K562 (cell line): ENCODE results near the gene FITM1. TPM values are rescaled to one million over a fixed set of nuclear protein-coding genes. Genes with fewer than 3 reads are reported as not detected.

Experiments
- ATAC-seq: fragments of 200-7000 bp; cut with Tn5 transposase; 3 replicates; pipeline ENCODE4 v1.9.1; 2020; ENCODE audit warnings: moderate library complexity
- BruUV-seq: library from RNA; stranded (reverse); fragments of 400-500 nt; replicated peaks from 2 replicates; lab custom pipeline; 2021; lab: Mats Ljungman, UMichigan
- CTCF ChIA-PET: fragments of 300-600 bp; formaldehyde crosslinking; extraction: SDS; loops from one replicate; lab custom pipeline; 2021; ENCODE audit warnings: low intra/inter-chr PET ratio; lab: Yijun Ruan, JAX
- POLR2A ChIA-PET: fragments of 300-600, 350-650 bp; sonication (Branson Sonifier 250); formaldehyde crosslinking; extraction: SDS; loops from one replicate; lab custom pipeline; 2021; ENCODE audit warnings: antibody characterized with exemption, inconsistent platforms; lab: Yijun Ruan, JAX
- DNase-seq, 4 experiments: peaks; one replicate each; pipeline versions ENCODE4 v3.0.0 to v3.0.0-alpha.2; 2011 to 2018; ENCODE audit warnings: low spot score in 3 of 4, mixed read lengths in 3 of 4; ENCODE audit errors: extremely low read depth in 1 of 4
- FAIRE-seq: peaks from 2 replicates; lab custom pipeline; 2011; peaks lifted over from hg19 to GRCh38; lab: Jason Lieb, UNC
- H2AFZ ChIP-seq: 2 replicates; pipeline ENCODE4 v1.6.0; 2011; ENCODE audit warnings: low read depth, low read length, control low read depth, inconsistent platforms
- H3K27ac ChIP-seq: fragments of 200-600 bp; 3 replicates; pipeline ENCODE4 v1.8.0; 2011; ENCODE audit warnings: low read depth, mild to moderate bottlenecking, control low read depth, inconsistent platforms, low read length, moderate library complexity, mixed read lengths; ENCODE audit errors: extremely low read depth
- H3K27me3 ChIP-seq, 2 experiments: fragments of 300-600 bp in 1 of 2; 2 replicates in 1 of 2; 3 replicates in 1 of 2; pipeline versions ENCODE4 v1.6.0 to v1.8.0; 2011; ENCODE audit warnings: inconsistent platforms in 2 of 2, low read length in 2 of 2, mild to moderate bottlenecking in 1 of 2, mixed read lengths in 1 of 2, moderate library complexity in 1 of 2; ENCODE audit not compliant: control insufficient read depth in 2 of 2, insufficient read depth in 2 of 2
- H3K36me3 ChIP-seq: fragments of 300-600 bp; 3 replicates; pipeline ENCODE4 v1.8.0; 2011; ENCODE audit warnings: mild to moderate bottlenecking, low read length, inconsistent platforms; ENCODE audit not compliant: control insufficient read depth, insufficient read depth
- H3K4me1 ChIP-seq, 2 experiments: fragments of 200-600 bp in 1 of 2; replicated peaks in 1 of 2; 2 replicates in 1 of 2; 3 replicates in 1 of 2; pipeline versions ENCODE4 v1.5.1 to v1.8.0; 2011; ENCODE audit warnings: inconsistent platforms in 2 of 2, low read length in 2 of 2, mild to moderate bottlenecking in 1 of 2, mixed read lengths in 1 of 2, moderate library complexity in 1 of 2; ENCODE audit not compliant: control insufficient read depth in 2 of 2, insufficient read depth in 2 of 2
- H3K4me2 ChIP-seq: 2 replicates; pipeline ENCODE4 v1.6.1; 2011; ENCODE audit warnings: low read length, control low read depth, inconsistent platforms, mixed read lengths; ENCODE audit not compliant: insufficient read depth
- H3K4me3 ChIP-seq: fragments of 200-600 bp; sonication (generic), shearing (Covaris generic); 2 replicates; pipeline ENCODE4 v1.5.1; 2016; ENCODE audit warnings: control low read depth, inconsistent platforms
- H3K79me2 ChIP-seq: fragments of 200-600 bp; 3 replicates; pipeline ENCODE4 v1.8.0; 2011; ENCODE audit warnings: low read length, inconsistent platforms; ENCODE audit not compliant: control insufficient read depth, insufficient read depth
- H3K9ac ChIP-seq, 2 experiments: 2 replicates each; pipeline versions ENCODE4 v1.6.0 to v1.6.1; 2011; ENCODE audit warnings: low read depth in 2 of 2, low read length in 2 of 2, control low read depth in 1 of 2, inconsistent platforms in 1 of 2, mild to moderate bottlenecking in 1 of 2, mixed read lengths in 1 of 2; ENCODE audit not compliant: insufficient read depth in 1 of 2
- H3K9me1 ChIP-seq: one replicate; pipeline ENCODE4 v1.6.0; 2011; ENCODE audit warnings: inconsistent platforms, mild to moderate bottlenecking, low read length, moderate library complexity; ENCODE audit not compliant: control insufficient read depth, insufficient read depth
- H3K9me3 ChIP-seq: replicated peaks from 2 replicates; pipeline ENCODE4 v1.5.1; 2011; ENCODE audit warnings: low read depth, low read length, inconsistent platforms; ENCODE audit not compliant: control insufficient read depth, insufficient read depth
- H4K20me1 ChIP-seq: replicated peaks from 2 replicates; pipeline ENCODE4 v1.6.1; 2011; ENCODE audit warnings: low read length, inconsistent platforms, mixed read lengths; ENCODE audit not compliant: control insufficient read depth, insufficient read depth
- FOXP1 ChIP-seq: sonication (generic); formaldehyde crosslinking; IDR thresholded peaks from 2 replicates; pipeline ENCODE4 v1.8.0; 2022; ENCODE audit warnings: mild to moderate bottlenecking, missing genetic modification reagents
- RBM15 ChIP-seq: fragments of 200-400 bp; formaldehyde crosslinking; IDR thresholded peaks from 2 replicates; pipeline ENCODE4 v1.6.1; 2018; ENCODE audit warnings: mild to moderate bottlenecking, low read length, moderate library complexity; ENCODE audit not compliant: insufficient read depth
- SMARCE1 ChIP-seq: fragments of 450-650 bp; IDR thresholded peaks from 2 replicates; pipeline ENCODE4 v1.7.1; 2016; ENCODE audit warnings: mild to moderate bottlenecking
- ZKSCAN3 ChIP-seq: fragments of 250-450 bp; sonication (Bioruptor Pico); IDR thresholded peaks from 2 replicates; pipeline ENCODE4 v1.4.0; 2020
- WGBS: fragments of 100-300 bp; shearing (Covaris generic); methylation state at CpG from one replicate; pipeline ENCODE4 v1.1.6; 2016; ENCODE audit warnings: low coverage, mixed read lengths; ENCODE audit not compliant: insufficient coverage; ENCODE audit errors: missing lambda C conversion rate; 5-methylcytosine and 5-hydroxymethylcytosine counted together
- in situ Hi-C: fragments of 300-500 bp; cut with MboI; formaldehyde crosslinking; loops from 4 replicates; pipeline ENCODE4 v1.15.0; 2018; ENCODE audit warnings: inconsistent platforms, mixed read lengths
- intact Hi-C: fragments of 100-400 bp; cut with micrococcal nuclease; formaldehyde crosslinking; loops from 2 replicates; pipeline ENCODE4 v1.14.2; 2022
- polyA plus RNA-seq, 8 experiments: library from polyadenylated mRNA; depleted of rRNA in 4 of 8; stranded (reverse) in 5 of 8; unstranded in 3 of 8; fragments of >200 nt; fragmentation: Nextera tagmentation in 2 of 8; fragmentation: Illumina TruSeq in 1 of 8; extraction: Ambion mirVana in 2 of 8; extraction: Trizol in 1 of 8; gene quantifications; 2 replicates each; pipeline versions ENCODE4 v1.2.1 to v1.2.3, GENCODE V29; 2011 to 2014; ENCODE audit warnings: inconsistent platforms in 1 of 8, missing spikeins in 1 of 8
- total RNA-seq, 7 experiments: library from RNA; depleted of rRNA in 6 of 7; stranded (reverse); fragments of >200 nt in 6 of 7; fragmentation: Illumina TruSeq in 2 of 7; extraction: Trizol in 2 of 7; gene quantifications; 2 replicates each; pipeline versions ENCODE4 v1.2.1 to v1.2.3, GENCODE V29; 2011 to 2021; ENCODE audit warnings: low replicate concordance in 1 of 7
- TF ChIP-seq, protein P1 (sequence below), 2 experiments: fragments of 200-800 bp in 1 of 2; sonication (Bioruptor generic) in 1 of 2; sonication (generic) in 1 of 2; formaldehyde crosslinking in 1 of 2; IDR thresholded peaks in 1 of 2; conservative IDR thresholded peaks in 1 of 2; 2 replicates each; pipeline versions ENCODE4 v1.5.0 to v1.6.1; 2016 to 2020; ENCODE audit warnings: missing compliant biosample characterization in 1 of 2, missing genetic modification characterization in 1 of 2, missing genetic modification reagents in 1 of 2

FITM1 gene
- total and polyA plus RNA-seq, 9 of the 15 experiments (the other 6 are each of a cell fraction or from before 2014, with no cell fraction given): 0.09 to 0.20 TPM; not detected in 7

DNA sequence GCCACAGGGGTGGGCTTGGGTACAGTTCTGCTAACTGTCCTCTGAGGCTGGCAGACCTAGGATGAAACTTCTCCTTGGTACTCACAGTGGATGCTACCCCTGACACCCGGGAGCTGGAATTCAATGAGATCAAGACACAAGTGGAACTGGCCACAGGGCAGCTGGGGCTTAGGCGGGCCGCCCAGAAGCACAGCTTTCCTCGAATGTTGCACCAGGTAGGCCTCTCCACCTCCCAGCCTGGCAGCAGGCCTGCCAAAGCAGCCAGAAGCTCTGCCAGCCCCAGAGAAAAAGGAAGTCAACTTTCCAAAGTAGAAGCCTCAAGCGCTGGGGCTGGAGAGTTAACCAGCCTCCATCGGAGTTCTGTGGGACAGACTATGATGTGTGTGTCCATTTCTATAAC lies 13.3 kb upstream of the FITM1 start:
- no peaks in the 10 kb centered on the region for H4K20me1 ChIP-seq
- peaks cover 52% of the 10 kb centered on the region; the same call in 2 of the 3 replicates for H3K36me3 ChIP-seq
- ATAC-seq: no peak
- H3K9ac ChIP-seq: peak overlapping the region in 1 of 2 experiments; percentile 3; a peak in 1 of 4 replicates
- WGBS: 84% methylated on average over 3 of the region's 6 CpGs
- H3K4me3 ChIP-seq: no peak overlapping the region
- no TSS peak for BruUV-seq
- ChIA-PET CTCF (no interaction called here), POLR2A (interaction anchor here (5.0 kb wide), 1 partner anchor 9 kb away, joined by 38 read pairs; no protein-coding TSS in a partner anchor)
- H2AFZ ChIP-seq: no peak overlapping the region
- FAIRE-seq: no peak
- no peaks in the 10 kb centered on the region for H3K9me3 ChIP-seq
- no peak for DNase-seq
- H3K4me2 ChIP-seq: no peak overlapping the region; the same call in 1 of the 2 replicates
- intact Hi-C loops (no loop called here), in situ Hi-C loops (no loop called here)
- H3K4me1 ChIP-seq: peaks cover 10% of the 10 kb centered on the region in 2 experiments; a peak in 4 of 5 replicates
- TF ChIP-seq ZKSCAN3 (CRISPR knock-in tag) (no peak), FOXP1 (CRISPR knock-in tag) (no peak), RBM15 (no peak), SMARCE1 (no peak)
- TF ChIP-seq, protein P1, sequence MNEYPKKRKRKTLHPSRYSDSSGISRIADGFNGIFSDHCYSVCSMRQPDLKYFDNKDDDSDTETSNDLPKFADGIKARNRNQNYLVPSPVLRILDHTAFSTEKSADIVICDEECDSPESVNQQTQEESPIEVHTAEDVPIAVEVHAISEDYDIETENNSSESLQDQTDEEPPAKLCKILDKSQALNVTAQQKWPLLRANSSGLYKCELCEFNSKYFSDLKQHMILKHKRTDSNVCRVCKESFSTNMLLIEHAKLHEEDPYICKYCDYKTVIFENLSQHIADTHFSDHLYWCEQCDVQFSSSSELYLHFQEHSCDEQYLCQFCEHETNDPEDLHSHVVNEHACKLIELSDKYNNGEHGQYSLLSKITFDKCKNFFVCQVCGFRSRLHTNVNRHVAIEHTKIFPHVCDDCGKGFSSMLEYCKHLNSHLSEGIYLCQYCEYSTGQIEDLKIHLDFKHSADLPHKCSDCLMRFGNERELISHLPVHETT (CRISPR knock-in tag; conservative IDR thresholded peaks at IDR 0.05 in 1 of 2, IDR thresholded peaks at IDR 0.05 in 1 of 2): no peak
- H3K27me3 ChIP-seq: no peaks in the 10 kb centered on the region
- H3K79me2 ChIP-seq: peaks cover 18% of the 10 kb centered on the region
- H3K27ac ChIP-seq: no peak overlapping the region
- H3K9me1 ChIP-seq: no peaks in the 10 kb centered on the region
